HepG2 (cell line): ENCODE data around the gene OTOP2. TPM values are rescaled to one million over a fixed set of nuclear protein-coding genes. Genes with fewer than 3 reads are reported as not detected.

ENCODE experiments used
- ARNT2 ChIP-seq: sonication (generic); formaldehyde crosslinking; IDR thresholded peaks from 2 replicates; pipeline ENCODE4 v1.8.0; 2022; ENCODE audit warnings: mild to moderate bottlenecking, low read depth, missing genetic modification reagents, moderate library complexity
- HNRNPH1 ChIP-seq: fragments of 200-400 bp; formaldehyde crosslinking; optimal IDR thresholded peaks from 2 replicates; pipeline ENCODE3; 2017; ENCODE audit warnings: mild to moderate bottlenecking, low read depth, low read length
- JDP2 ChIP-seq: sonication (generic); formaldehyde crosslinking; IDR thresholded peaks from 2 replicates; pipeline ENCODE4 v1.8.1; 2022; ENCODE audit warnings: missing genetic modification reagents, borderline replicate concordance
- MAFK ChIP-seq, 2 experiments: IDR thresholded peaks in 1 of 2; conservative IDR thresholded peaks in 1 of 2; 2 replicates each; pipeline ENCODE4 v1.6.1; 2011; ENCODE audit warnings: improper control_type of control experiment in 2 of 2, low read length in 2 of 2
- NR1H2 ChIP-seq: sonication (generic); formaldehyde crosslinking; IDR thresholded peaks from 2 replicates; pipeline ENCODE4 v1.8.1; 2022; ENCODE audit warnings: low read depth, missing genetic modification reagents, borderline replicate concordance
- NR2F2 ChIP-seq: IDR thresholded peaks from 2 replicates; pipeline ENCODE4 v1.6.1; 2012; ENCODE audit warnings: low read depth, inconsistent platforms, borderline replicate concordance
- PAWR ChIP-seq: sonication (generic); formaldehyde crosslinking; IDR thresholded peaks from 2 replicates; pipeline ENCODE4 v1.4.0; 2020; ENCODE audit warnings: missing genetic modification reagents, mild to moderate bottlenecking, borderline replicate concordance
- SATB2 ChIP-seq: sonication (generic); formaldehyde crosslinking; IDR thresholded peaks from 2 replicates; pipeline ENCODE4 v1.5.0; 2020; ENCODE audit warnings: missing genetic modification reagents
- SIX1 ChIP-seq: sonication (generic); formaldehyde crosslinking; IDR thresholded peaks from 2 replicates; pipeline ENCODE4 v1.4.0; 2020; ENCODE audit warnings: missing genetic modification reagents, borderline replicate concordance
- ZFAT ChIP-seq: sonication (generic); formaldehyde crosslinking; conservative IDR thresholded peaks from 2 replicates; pipeline ENCODE4 v1.8.1; 2023; ENCODE audit warnings: missing genetic modification reagents, inconsistent platforms
- ZMYM2 ChIP-seq: sonication (generic); formaldehyde crosslinking; IDR thresholded peaks from 2 replicates; pipeline ENCODE4 v1.8.0; 2022; ENCODE audit warnings: mild to moderate bottlenecking, missing genetic modification reagents
- ZNF101 ChIP-seq: sonication (generic); formaldehyde crosslinking; IDR thresholded peaks from 2 replicates; pipeline ENCODE4 v1.4.0; 2020; ENCODE audit warnings: mild to moderate bottlenecking, low read depth, missing genetic modification reagents, borderline replicate concordance
- ZNF143 ChIP-seq: sonication (generic); formaldehyde crosslinking; IDR thresholded peaks from 2 replicates; pipeline ENCODE4 v1.4.0; 2020; ENCODE audit warnings: missing genetic modification reagents
- ZNF292 ChIP-seq: sonication (generic); formaldehyde crosslinking; IDR thresholded peaks from 2 replicates; pipeline ENCODE4 v1.8.1; 2022; ENCODE audit warnings: mild to moderate bottlenecking, low read depth, missing genetic modification reagents, borderline replicate concordance
- ZNF431 ChIP-seq: sonication (generic); formaldehyde crosslinking; IDR thresholded peaks from 2 replicates; pipeline ENCODE4 v1.9.0; 2022; ENCODE audit warnings: missing genetic modification reagents, low read depth, mild to moderate bottlenecking, borderline replicate concordance
- ZNF513 ChIP-seq: sonication (generic); formaldehyde crosslinking; conservative IDR thresholded peaks from 2 replicates; pipeline ENCODE4 v1.5.0; 2020; ENCODE audit warnings: missing genetic modification reagents
- ZNF556 ChIP-seq: sonication (generic); formaldehyde crosslinking; IDR thresholded peaks from 2 replicates; pipeline ENCODE4 v1.4.0; 2020; ENCODE audit warnings: mild to moderate bottlenecking, missing genetic modification reagents, borderline replicate concordance
- ZNF558 ChIP-seq: sonication (generic); formaldehyde crosslinking; IDR thresholded peaks from 2 replicates; pipeline ENCODE4 v1.9.0; 2022; ENCODE audit warnings: mild to moderate bottlenecking, missing genetic modification reagents, borderline replicate concordance
- ZNF629 ChIP-seq: sonication (generic); formaldehyde crosslinking; conservative IDR thresholded peaks from 2 replicates; pipeline ENCODE4 v1.5.0; 2020; ENCODE audit warnings: missing genetic modification reagents
- ZNF782 ChIP-seq: sonication (generic); formaldehyde crosslinking; IDR thresholded peaks from 2 replicates; pipeline ENCODE4 v1.4.0; 2020; ENCODE audit warnings: missing genetic modification reagents, mild to moderate bottlenecking, borderline replicate concordance
- ZNF841 ChIP-seq: sonication (generic); formaldehyde crosslinking; IDR thresholded peaks from 2 replicates; pipeline ENCODE4 v1.8.1; 2023; ENCODE audit warnings: missing genetic modification reagents, borderline replicate concordance
- polyA plus RNA-seq, 8 experiments: library from polyadenylated mRNA; depleted of rRNA in 3 of 8; stranded (reverse) in 7 of 8; unstranded in 1 of 8; fragments of >200 nt; fragmentation: Illumina TruSeq in 4 of 8; extraction: Trizol in 4 of 8; gene quantifications; 2 replicates each; pipeline versions ENCODE4 v1.2.1 to v1.2.3, GENCODE V29; 2011 to 2016; ENCODE audit warnings: low read depth in 4 of 8, missing spikeins in 1 of 8, mixed read lengths in 1 of 8; ENCODE audit not compliant: insufficient read depth in 1 of 8
- total RNA-seq, 5 experiments: library from RNA; depleted of rRNA; stranded (reverse); fragments of >200 nt; fragmentation: Illumina TruSeq; extraction: Trizol; gene quantifications; 2 replicates each; pipeline ENCODE4 v1.2.3, GENCODE V29; 2016; ENCODE audit warnings: low read depth in 1 of 5
- TF ChIP-seq, protein P1 (sequence below): sonication (generic); formaldehyde crosslinking; IDR thresholded peaks from 2 replicates; pipeline ENCODE4 v1.5.0; 2020; ENCODE audit warnings: mild to moderate bottlenecking, missing genetic modification reagents

OTOP2 gene
- total and polyA plus RNA-seq, 2 of the 13 experiments (the other 11 are each of a cell fraction or from before 2014, with no cell fraction given) = not detected

DNA sequence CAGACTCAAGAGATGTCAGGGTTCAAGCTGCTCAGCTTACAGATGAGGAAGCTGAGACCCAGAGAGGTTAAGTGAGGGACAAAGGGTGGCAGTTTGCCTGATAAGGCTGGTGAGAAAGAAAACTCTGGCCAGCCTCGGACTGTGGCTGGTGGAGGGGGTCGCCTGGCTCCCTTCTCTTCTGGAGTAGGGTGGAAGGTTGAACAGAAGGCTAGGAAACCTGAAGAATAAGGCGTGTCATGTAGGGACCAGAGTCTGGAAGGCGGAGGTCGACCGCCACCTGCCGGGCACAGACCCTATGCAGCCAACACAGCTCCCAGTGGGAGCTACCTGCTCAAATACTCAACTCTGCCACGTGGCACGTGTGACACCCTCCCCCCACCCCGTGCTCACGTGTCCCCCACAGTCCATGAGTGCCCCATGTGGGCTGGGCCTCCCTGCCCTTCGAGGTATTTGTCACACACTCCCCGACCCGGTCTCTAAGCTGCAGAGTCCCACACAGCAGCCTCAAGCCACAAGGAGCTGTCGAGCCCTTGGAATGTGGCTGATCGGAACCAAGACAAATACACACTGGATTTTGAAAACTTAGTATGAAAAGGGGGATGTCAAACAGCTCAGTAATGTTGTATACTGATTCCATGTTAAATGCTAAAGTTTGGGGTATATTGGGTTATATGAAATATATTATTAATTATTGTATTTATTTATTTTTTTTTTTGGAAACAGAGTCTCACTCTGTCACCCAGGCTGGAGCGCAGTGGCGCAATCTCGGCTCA is 36.7 kb downstream of the OTOP2 start (continued):
- TF ChIP-seq SIX1 (CRISPR knock-in tag) (0 out of 2 replicates have a peak, but pooled peaks have one; percentile 34), MAFK (conservative IDR thresholded peaks at IDR 0.05 in 1 of 2, IDR thresholded peaks at IDR 0.05 in 1 of 2; ENCODE audit: low read length in 2 of 2) (no peak), ZNF841 (CRISPR knock-in tag) (no peak), NR2F2 (no peak; the same call in 1 of the 2 replicates), ZNF143 (CRISPR knock-in tag) (peak; percentile 33; the same call in 1 of the 2 replicates), ZNF782 (no peak; the same call in 1 of the 2 replicates), ZNF101 (CRISPR knock-in tag) (0 out of 2 replicates have a peak, but pooled peaks have one; percentile 25), ZNF558 (CRISPR knock-in tag) (no peak), ZFAT (CRISPR knock-in tag) (no peak), NR1H2 (CRISPR knock-in tag) (no peak), PAWR (CRISPR knock-in tag) (no peak), ARNT2 (peak; percentile 62), ZNF556 (CRISPR knock-in tag) (peak; percentile 49; the same call in 1 of the 2 replicates), HNRNPH1 (no peak), JDP2 (CRISPR knock-in tag) (no peak), ZNF629 (CRISPR knock-in tag) (no peak), SATB2 (CRISPR knock-in tag) (no peak; the same call in 1 of the 2 replicates), ZMYM2 (no peak), ZNF431 (CRISPR knock-in tag) (0 out of 2 replicates have a peak, but pooled peaks have one; percentile 70), ZNF513 (CRISPR knock-in tag) (no peak), ZNF292 (CRISPR knock-in tag) (no peak)
- TF ChIP-seq, protein P1, sequence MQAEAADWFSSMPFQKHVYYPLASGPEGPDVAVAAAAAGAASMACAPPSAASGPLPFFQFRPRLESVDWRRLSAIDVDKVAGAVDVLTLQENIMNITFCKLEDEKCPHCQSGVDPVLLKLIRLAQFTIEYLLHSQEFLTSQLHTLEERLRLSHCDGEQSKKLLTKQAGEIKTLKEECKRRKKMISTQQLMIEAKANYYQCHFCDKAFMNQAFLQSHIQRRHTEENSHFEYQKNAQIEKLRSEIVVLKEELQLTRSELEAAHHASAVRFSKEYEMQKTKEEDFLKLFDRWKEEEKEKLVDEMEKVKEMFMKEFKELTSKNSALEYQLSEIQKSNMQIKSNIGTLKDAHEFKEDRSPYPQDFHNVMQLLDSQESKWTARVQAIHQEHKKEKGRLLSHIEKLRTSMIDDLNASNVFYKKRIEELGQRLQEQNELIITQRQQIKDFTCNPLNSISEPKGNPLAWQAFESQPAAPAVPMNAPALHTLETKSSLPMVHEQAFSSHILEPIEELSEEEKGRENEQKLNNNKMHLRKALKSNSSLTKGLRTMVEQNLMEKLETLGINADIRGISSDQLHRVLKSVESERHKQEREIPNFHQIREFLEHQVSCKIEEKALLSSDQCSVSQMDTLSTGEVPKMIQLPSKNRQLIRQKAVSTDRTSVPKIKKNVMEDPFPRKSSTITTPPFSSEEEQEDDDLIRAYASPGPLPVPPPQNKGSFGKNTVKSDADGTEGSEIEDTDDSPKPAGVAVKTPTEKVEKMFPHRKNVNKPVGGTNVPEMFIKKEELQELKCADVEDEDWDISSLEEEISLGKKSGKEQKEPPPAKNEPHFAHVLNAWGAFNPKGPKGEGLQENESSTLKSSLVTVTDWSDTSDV = peak; percentile 56; the same call in 1 of the 2 replicates
